H9 (cell line): ENCODE results near the gene MVP. TPM values are rescaled to one million over a fixed set of nuclear protein-coding genes. Genes with fewer than 3 reads are reported as not detected.
"Not testable (repeated sequence)": the region's sequence is repeated elsewhere in the genome, so short reads cannot be mapped to it uniquely, and the experiment has no call there.

Experiments used
- DNase-seq: peaks from one replicate; pipeline ENCODE4 v3.0.0-alpha.2; 2017
- H2AFZ ChIP-seq: one replicate; pipeline ENCODE4 v1.6.1; 2013; ENCODE audit warnings: mild to moderate bottlenecking, low read length, control low read depth, moderate library complexity
- H2AK5ac ChIP-seq: 2 replicates; pipeline ENCODE4 v1.6.1; 2013; ENCODE audit warnings: low read length, control low read depth, mixed read lengths; ENCODE audit not compliant: insufficient read length
- H2BK120ac ChIP-seq: one replicate; pipeline ENCODE4 v1.6.1; 2013; ENCODE audit warnings: low read depth, mild to moderate bottlenecking, low read length, control low read depth, inconsistent platforms; ENCODE audit not compliant: poor library complexity, severe bottlenecking
- H2BK12ac ChIP-seq: 2 replicates; pipeline ENCODE4 v1.6.1; 2013; ENCODE audit warnings: low read length, control low read depth, mixed read lengths, low read depth; ENCODE audit not compliant: insufficient read length
- H2BK15ac ChIP-seq: 2 replicates; pipeline ENCODE4 v1.6.1; 2013; ENCODE audit warnings: low read depth, low read length, control low read depth
- H2BK20ac ChIP-seq: one replicate; pipeline ENCODE4 v1.6.1; 2013; ENCODE audit warnings: low read depth, mild to moderate bottlenecking, low read length, control low read depth, inconsistent platforms; ENCODE audit not compliant: poor library complexity, severe bottlenecking
- H2BK5ac ChIP-seq: 2 replicates; pipeline ENCODE4 v1.6.1; 2013; ENCODE audit warnings: low read length, control low read depth, mixed read lengths; ENCODE audit not compliant: insufficient read length
- H3K14ac ChIP-seq: 2 replicates; pipeline ENCODE4 v1.6.1; 2013; ENCODE audit warnings: low read length, control low read depth; ENCODE audit not compliant: insufficient read depth
- H3K18ac ChIP-seq: 2 replicates; pipeline ENCODE4 v1.6.1; 2013; ENCODE audit warnings: low read depth, mild to moderate bottlenecking, mixed read lengths, low read length, control low read depth; ENCODE audit not compliant: insufficient read length
- H3K23ac ChIP-seq: 2 replicates; pipeline ENCODE4 v1.6.1; 2013; ENCODE audit warnings: low read length, control low read depth, mixed read lengths, low read depth; ENCODE audit not compliant: insufficient read length
- H3K23me2 ChIP-seq: 2 replicates; pipeline ENCODE4 v1.6.1; 2013; ENCODE audit warnings: low read depth, mild to moderate bottlenecking, mixed read lengths, low read length, control low read depth; ENCODE audit not compliant: insufficient read length, poor library complexity, severe bottlenecking
- H3K27ac ChIP-seq: 2 replicates; pipeline ENCODE4 v1.5.1; 2013; ENCODE audit warnings: low read length, control low read depth, mixed read lengths, low read depth; ENCODE audit not compliant: insufficient read length
- H3K27me3 ChIP-seq: 2 replicates; pipeline ENCODE4 v1.6.1; 2013; ENCODE audit warnings: low read length, control low read depth, inconsistent platforms; ENCODE audit not compliant: insufficient read depth
- H3K4ac ChIP-seq: 2 replicates; pipeline ENCODE4 v1.6.1; 2013; ENCODE audit warnings: low read depth, mild to moderate bottlenecking, control low read depth, inconsistent platforms, low read length, moderate library complexity
- H3K4me1 ChIP-seq: 2 replicates; pipeline ENCODE4 v1.6.1; 2013; ENCODE audit warnings: low read length, control low read depth, inconsistent platforms; ENCODE audit not compliant: insufficient read depth
- H3K4me2 ChIP-seq: 2 replicates; pipeline ENCODE4 v1.6.1; 2013; ENCODE audit warnings: low read length, control low read depth, mixed read lengths; ENCODE audit not compliant: insufficient read length, insufficient read depth
- H3K56ac ChIP-seq: 2 replicates; pipeline ENCODE4 v1.6.1; 2013; ENCODE audit warnings: low read depth, mild to moderate bottlenecking, mixed read lengths, low read length, control low read depth; ENCODE audit not compliant: insufficient read length
- H3K79me1 ChIP-seq: 2 replicates; pipeline ENCODE4 v1.6.1; 2013; ENCODE audit warnings: low read depth, mild to moderate bottlenecking, moderate library complexity, low read length, control low read depth, inconsistent platforms; ENCODE audit not compliant: insufficient read depth, poor library complexity, severe bottlenecking
- H3K79me2 ChIP-seq: 2 replicates; pipeline ENCODE4 v1.6.1; 2013; ENCODE audit warnings: low read length, control low read depth, inconsistent platforms; ENCODE audit not compliant: insufficient read depth
- H3K9ac ChIP-seq: 2 replicates; pipeline ENCODE4 v1.6.1; 2013; ENCODE audit warnings: low read length, control low read depth, mixed read lengths; ENCODE audit not compliant: insufficient read length; ENCODE audit errors: extremely low read depth
- H3K9me3 ChIP-seq: one replicate; pipeline ENCODE4 v1.6.1; 2013; ENCODE audit warnings: low read depth, low read length, inconsistent platforms; ENCODE audit not compliant: control insufficient read depth
- H3T11ph ChIP-seq: one replicate; pipeline ENCODE4 v1.6.1; 2013; ENCODE audit warnings: mild to moderate bottlenecking, low read length, control low read depth, inconsistent platforms
- H4K20me1 ChIP-seq: one replicate; pipeline ENCODE4 v1.6.1; 2013; ENCODE audit not compliant: control insufficient read depth, insufficient read length, insufficient read depth
- H4K5ac ChIP-seq: 2 replicates; pipeline ENCODE4 v1.6.1; 2013; ENCODE audit warnings: low read depth, mild to moderate bottlenecking, mixed read lengths, low read length, control low read depth; ENCODE audit not compliant: insufficient read length
- H4K8ac ChIP-seq: replicated peaks from 2 replicates; pipeline ENCODE4 v1.6.1; 2013; ENCODE audit warnings: low read length, control low read depth, mixed read lengths, low read depth; ENCODE audit not compliant: insufficient read length
- H4K91ac ChIP-seq: 2 replicates; pipeline ENCODE4 v1.6.1; 2013; ENCODE audit warnings: low read depth, mild to moderate bottlenecking, moderate library complexity, mixed read lengths, low read length, control low read depth; ENCODE audit not compliant: insufficient read length
- H3K27ac Mint-ChIP-seq, 3 experiments: 2 replicates in 2 of 3; 3 replicates in 1 of 3; pipeline ENCODE4 v1.8.0; 2020 to 2021; ENCODE audit warnings: mixed read lengths in 3 of 3, mild to moderate bottlenecking in 1 of 3, moderate library complexity in 1 of 3
- H3K27me3 Mint-ChIP-seq: 2 replicates; pipeline ENCODE4 v1.8.0; 2021; ENCODE audit warnings: low read depth, mild to moderate bottlenecking, moderate library complexity, mixed read lengths
- H3K36me3 Mint-ChIP-seq, 3 experiments: 2 replicates in 2 of 3; 3 replicates in 1 of 3; pipeline ENCODE4 v1.8.0; 2020 to 2021; ENCODE audit warnings: low read depth in 3 of 3, mixed read lengths in 3 of 3; ENCODE audit not compliant: insufficient read depth in 1 of 3
- H3K4me1 Mint-ChIP-seq, 2 experiments: 2 replicates each; pipeline ENCODE4 v1.8.0; 2020; ENCODE audit warnings: mixed read lengths in 2 of 2
- H3K4me3 Mint-ChIP-seq, 2 experiments: 2 replicates in 1 of 2; 3 replicates in 1 of 2; pipeline ENCODE4 v1.8.0; 2020 to 2021; ENCODE audit warnings: mild to moderate bottlenecking in 2 of 2, mixed read lengths in 2 of 2, moderate library complexity in 1 of 2
- H3K9me3 Mint-ChIP-seq, 2 experiments: 2 replicates in 1 of 2; 3 replicates in 1 of 2; pipeline ENCODE4 v1.8.0; 2020; ENCODE audit warnings: mild to moderate bottlenecking in 2 of 2, mixed read lengths in 2 of 2, moderate library complexity in 1 of 2
- WGBS: extraction: QIAGEN DNeasy Blood & Tissue Kit; methylation state at CpG from one replicate; pipeline ENCODE4 v1.1.7; 2013; ENCODE audit warnings: missing lambda C conversion rate, low lambda C conversion rate, mixed read lengths; ENCODE audit not compliant: insufficient read length; ENCODE audit errors: extremely low coverage; 5-methylcytosine and 5-hydroxymethylcytosine counted together
- total RNA-seq: library from RNA; stranded (reverse); gene quantifications from 2 replicates; pipeline ENCODE4 v1.2.1, GENCODE V29; 2021
- TF ChIP-seq, protein P1 (sequence below): fragments of 200-600 bp; sonication (generic); conservative IDR thresholded peaks from 3 replicates; pipeline ENCODE4 v1.8.0; 2021; ENCODE audit warnings: antibody characterized with exemption, mild to moderate bottlenecking

The MVP gene
- total RNA-seq, 1 experiment from 2014 or later = 3.1 TPM

DNA sequence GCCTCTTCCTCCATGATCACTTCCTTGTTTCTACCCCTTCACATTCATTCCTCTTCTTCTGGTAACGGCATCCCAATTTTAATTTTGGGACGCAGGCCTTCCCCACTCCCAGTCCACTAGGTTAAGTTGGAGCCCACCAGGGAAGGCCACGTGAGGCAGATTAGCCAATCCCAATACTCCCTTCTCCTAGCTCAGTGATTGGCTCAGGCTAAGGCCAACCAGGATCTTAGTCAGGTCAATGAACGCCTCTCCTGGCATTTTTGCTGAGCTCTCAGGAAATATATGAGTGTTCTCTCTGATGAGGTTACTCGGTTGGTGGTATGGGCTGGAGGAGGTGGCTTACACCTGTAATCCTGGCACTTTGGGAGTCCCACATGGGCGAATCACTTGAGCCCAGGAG, 63.7 kb downstream of the MVP start:
- no peak overlapping the region for H3K4ac ChIP-seq
- no peaks in the 10 kb centered on the region for H3K27me3 Mint-ChIP-seq

DNA sequence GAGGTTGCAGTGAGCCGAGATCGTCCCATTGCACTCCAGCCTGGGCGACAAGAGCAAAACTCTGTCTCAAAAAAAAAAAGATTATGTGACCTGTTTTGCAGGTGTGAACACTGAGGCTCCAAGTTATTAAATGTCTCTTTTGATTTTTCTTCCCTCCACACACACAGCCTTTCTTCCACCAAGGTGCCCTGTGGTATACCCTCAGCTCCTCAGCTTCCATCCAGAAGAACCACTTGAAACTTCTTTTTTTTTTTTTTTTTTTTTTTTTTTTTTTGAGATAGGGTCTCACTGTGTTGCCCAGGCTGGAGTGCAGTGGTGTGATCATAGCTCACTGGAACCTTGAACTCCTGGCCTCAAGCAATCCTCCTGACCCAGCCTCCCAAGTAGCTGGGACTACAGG, 69.1 kb downstream of the MVP start:
- H3K79me2 ChIP-seq, H3K27me3 ChIP-seq, H3K4me2 ChIP-seq, H3K27ac ChIP-seq, H3K27me3 Mint-ChIP-seq, H3K14ac ChIP-seq, H2AFZ ChIP-seq, H3K9ac ChIP-seq, H3K4ac ChIP-seq, H3K4me1 ChIP-seq, H3K4me1 Mint-ChIP-seq, H3K56ac ChIP-seq, H3T11ph ChIP-seq, DNase-seq, H4K8ac ChIP-seq, H2BK20ac ChIP-seq, H3K18ac ChIP-seq, H3K27ac Mint-ChIP-seq, H2BK12ac ChIP-seq, H3K79me1 ChIP-seq, H2BK15ac ChIP-seq, H3K4me3 Mint-ChIP-seq, H3K23ac ChIP-seq, H2BK120ac ChIP-seq, H4K20me1 ChIP-seq, H4K91ac ChIP-seq, H3K9me3 ChIP-seq, H2BK5ac ChIP-seq, H4K5ac ChIP-seq, H2AK5ac ChIP-seq, H3K9me3 Mint-ChIP-seq, H3K23me2 ChIP-seq: not testable (repeated sequence)
- WGBS = no CpG with 5 or more reads among the region's 3 CpGs
- H3K36me3 Mint-ChIP-seq = peaks cover 10 to 31% (median 25%) of the 10 kb centered on the region in 3 experiments; a peak in 6 of 7 replicates

More for the DNA sequence above, 63.7 kb downstream of the MVP start:
- Histone ChIP-seq H3K4me1 (no peaks in the 10 kb centered on the region), H4K8ac (no peak overlapping the region), H3K18ac (no peak overlapping the region), H3K27me3 (no peaks in the 10 kb centered on the region), H3K27ac (no peak overlapping the region), H3K79me1 (no peaks in the 10 kb centered on the region), H3K79me2 (no peaks in the 10 kb centered on the region), H2BK15ac (no peak overlapping the region), H3K23ac (no peak overlapping the region), H4K5ac (no peak overlapping the region), H3K56ac (no peak overlapping the region), H2BK12ac (no peak overlapping the region), H3K9ac (no peak overlapping the region), H4K91ac (no peak overlapping the region), H3T11ph (no peak overlapping the region), H3K14ac (no peak overlapping the region), H2BK120ac (no peak overlapping the region), H2BK20ac (no peak overlapping the region), H3K23me2 (no peaks in the 10 kb centered on the region), H4K20me1 (no peaks in the 10 kb centered on the region), H3K4me2 (no peak overlapping the region), H3K9me3 (no peaks in the 10 kb centered on the region), H2BK5ac (no peak overlapping the region), H2AFZ (no peak overlapping the region), H2AK5ac (no peak overlapping the region)
- H3K4me1 Mint-ChIP-seq = no peaks in the 10 kb centered on the region
- H3K4me3 Mint-ChIP-seq = no peak overlapping the region
- DNase-seq = no peak
- no peak overlapping the region for H3K27ac Mint-ChIP-seq
- TF ChIP-seq, protein P1, sequence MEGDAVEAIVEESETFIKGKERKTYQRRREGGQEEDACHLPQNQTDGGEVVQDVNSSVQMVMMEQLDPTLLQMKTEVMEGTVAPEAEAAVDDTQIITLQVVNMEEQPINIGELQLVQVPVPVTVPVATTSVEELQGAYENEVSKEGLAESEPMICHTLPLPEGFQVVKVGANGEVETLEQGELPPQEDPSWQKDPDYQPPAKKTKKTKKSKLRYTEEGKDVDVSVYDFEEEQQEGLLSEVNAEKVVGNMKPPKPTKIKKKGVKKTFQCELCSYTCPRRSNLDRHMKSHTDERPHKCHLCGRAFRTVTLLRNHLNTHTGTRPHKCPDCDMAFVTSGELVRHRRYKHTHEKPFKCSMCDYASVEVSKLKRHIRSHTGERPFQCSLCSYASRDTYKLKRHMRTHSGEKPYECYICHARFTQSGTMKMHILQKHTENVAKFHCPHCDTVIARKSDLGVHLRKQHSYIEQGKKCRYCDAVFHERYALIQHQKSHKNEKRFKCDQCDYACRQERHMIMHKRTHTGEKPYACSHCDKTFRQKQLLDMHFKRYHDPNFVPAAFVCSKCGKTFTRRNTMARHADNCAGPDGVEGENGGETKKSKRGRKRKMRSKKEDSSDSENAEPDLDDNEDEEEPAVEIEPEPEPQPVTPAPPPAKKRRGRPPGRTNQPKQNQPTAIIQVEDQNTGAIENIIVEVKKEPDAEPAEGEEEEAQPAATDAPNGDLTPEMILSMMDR = no peak
- WGBS = no CpG with 5 or more reads among the region's 6 CpGs
- H3K9me3 Mint-ChIP-seq = no peaks in the 10 kb centered on the region
- peaks cover 10 to 38% (median 34%) of the 10 kb centered on the region in 3 experiments; a peak in 6 of 7 replicates for H3K36me3 Mint-ChIP-seq
